ENCODE data around the gene ANK3. TPM values are rescaled to one million over a fixed set of nuclear protein-coding genes. Genes with fewer than 3 reads are reported as not detected.

The ANK3 gene
- total and polyA plus RNA-seq, 2 donors (not counting 1 experiment from before 2014, with no cell fraction given): 0.50 to 0.79 TPM

DNA sequence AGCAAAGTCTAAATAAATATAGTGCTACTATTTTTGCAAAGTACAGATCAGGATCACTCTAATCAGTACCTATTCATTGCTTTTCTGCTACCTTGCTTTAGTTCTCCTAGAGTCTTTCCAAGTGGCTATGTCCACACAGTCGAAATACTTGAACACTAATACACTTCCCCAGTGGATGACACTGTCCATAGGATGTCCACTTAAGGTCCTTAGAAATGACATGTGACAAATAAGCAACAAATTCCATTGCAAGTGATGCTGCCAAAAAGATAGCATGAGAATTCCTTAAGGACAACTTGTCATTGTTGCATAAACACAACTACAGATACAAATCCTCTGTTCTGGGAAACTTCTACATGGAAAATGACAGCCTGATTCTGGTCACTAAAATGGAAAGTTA, 93.6 kb downstream of the ANK3 start:
- H2AFZ ChIP-seq (ENCODE audit: low read length): no peak overlapping the region
- no peaks in the 10 kb centered on the region for H3K27me3 ChIP-seq (ENCODE audit: control insufficient read depth, insufficient read depth, low read length)
- no peak overlapping the region for H3K27ac ChIP-seq (ENCODE audit: insufficient read depth, low read length)
- no peaks in the 10 kb centered on the region for H3K36me3 ChIP-seq (ENCODE audit: control insufficient read depth, insufficient read depth, low read length)
- TF ChIP-seq, protein P1, sequence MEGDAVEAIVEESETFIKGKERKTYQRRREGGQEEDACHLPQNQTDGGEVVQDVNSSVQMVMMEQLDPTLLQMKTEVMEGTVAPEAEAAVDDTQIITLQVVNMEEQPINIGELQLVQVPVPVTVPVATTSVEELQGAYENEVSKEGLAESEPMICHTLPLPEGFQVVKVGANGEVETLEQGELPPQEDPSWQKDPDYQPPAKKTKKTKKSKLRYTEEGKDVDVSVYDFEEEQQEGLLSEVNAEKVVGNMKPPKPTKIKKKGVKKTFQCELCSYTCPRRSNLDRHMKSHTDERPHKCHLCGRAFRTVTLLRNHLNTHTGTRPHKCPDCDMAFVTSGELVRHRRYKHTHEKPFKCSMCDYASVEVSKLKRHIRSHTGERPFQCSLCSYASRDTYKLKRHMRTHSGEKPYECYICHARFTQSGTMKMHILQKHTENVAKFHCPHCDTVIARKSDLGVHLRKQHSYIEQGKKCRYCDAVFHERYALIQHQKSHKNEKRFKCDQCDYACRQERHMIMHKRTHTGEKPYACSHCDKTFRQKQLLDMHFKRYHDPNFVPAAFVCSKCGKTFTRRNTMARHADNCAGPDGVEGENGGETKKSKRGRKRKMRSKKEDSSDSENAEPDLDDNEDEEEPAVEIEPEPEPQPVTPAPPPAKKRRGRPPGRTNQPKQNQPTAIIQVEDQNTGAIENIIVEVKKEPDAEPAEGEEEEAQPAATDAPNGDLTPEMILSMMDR (conservative IDR thresholded peaks at IDR 0.05 in 1 of 2, IDR thresholded peaks at IDR 0.05 in 1 of 2; ENCODE audit: low read depth in 1 of 2, low read length in 2 of 2): no peak
- TF ChIP-seq EZH2 (IDR thresholded peaks at IDR 0.05; ENCODE audit: low read length, missing control alignments): no peak
- H3K4me2 ChIP-seq (ENCODE audit: extremely low read depth, insufficient read depth, low read length): no peak overlapping the region
- no peaks in the 10 kb centered on the region for H3K9me3 ChIP-seq (ENCODE audit: control insufficient read depth, insufficient read depth, low read depth, low read length)
- peaks cover 7% of the 10 kb centered on the region for H3K4me1 ChIP-seq (ENCODE audit: control insufficient read depth, extremely low read depth, insufficient read depth, low read length)
- no peak for DNase-seq (ENCODE audit: low read depth in 2 of 2)
- H3K79me2 ChIP-seq (ENCODE audit: control insufficient read depth, insufficient read depth, low read length): no peaks in the 10 kb centered on the region
- no peak overlapping the region for H3K4me3 ChIP-seq (replicated peaks in 1 of 4; ENCODE audit: control extremely low read depth in 1 of 4, insufficient read depth in 1 of 4, low read depth in 3 of 4, low read length in 4 of 4)
- H4K20me1 ChIP-seq (ENCODE audit: control insufficient read depth, extremely low read depth, insufficient read depth, low read length): no peaks in the 10 kb centered on the region
- no peak overlapping the region for H3K9ac ChIP-seq (ENCODE audit: insufficient read depth, low read length)

DNA sequence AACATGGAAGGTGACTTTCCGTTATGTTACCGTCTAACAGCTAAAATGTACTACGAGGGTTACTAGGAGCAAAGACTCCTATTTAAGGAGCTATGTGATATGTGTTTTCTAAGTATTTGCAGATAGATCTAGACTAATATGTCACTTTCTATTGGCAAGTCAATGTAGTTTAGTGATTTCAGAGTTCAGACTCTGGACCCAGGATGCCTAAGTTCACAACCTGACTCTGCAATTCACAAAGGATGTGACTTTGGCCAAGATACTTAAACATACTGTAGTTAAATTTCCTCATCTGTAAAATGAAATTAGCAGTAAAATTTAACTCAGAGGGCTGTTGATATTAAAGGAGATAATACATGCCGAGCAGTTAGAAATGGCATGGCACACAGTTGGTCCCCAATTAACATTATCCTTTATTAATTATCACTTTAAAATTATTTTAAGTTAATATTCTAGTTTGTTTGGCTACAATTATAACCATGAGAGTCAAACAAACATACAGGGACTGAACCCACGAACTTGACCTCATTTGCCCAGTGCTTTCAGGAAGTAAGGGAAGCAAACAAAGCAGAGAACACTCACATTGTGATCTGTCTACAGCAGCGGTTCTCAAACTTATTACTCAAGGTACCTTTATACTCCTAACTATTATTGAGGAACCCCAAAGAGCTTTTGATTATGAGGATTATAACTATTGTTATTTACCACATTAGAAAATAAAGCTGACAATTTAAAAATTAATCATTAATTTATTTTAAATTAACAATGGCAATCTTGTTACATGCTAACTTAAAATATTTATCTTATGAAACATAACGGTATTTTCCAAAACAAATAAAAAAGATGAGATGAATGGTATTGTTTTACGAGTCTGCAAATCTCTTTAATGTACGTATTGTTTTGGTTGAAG, 94.4 kb downstream of the ANK3 start:
- peaks cover 7% of the 10 kb centered on the region for H3K4me1 ChIP-seq (ENCODE audit: control insufficient read depth, extremely low read depth, insufficient read depth, low read length)
- H3K27ac ChIP-seq (ENCODE audit: insufficient read depth, low read length): no peak overlapping the region
- H3K79me2 ChIP-seq (ENCODE audit: control insufficient read depth, insufficient read depth, low read length): no peaks in the 10 kb centered on the region
- H3K27me3 ChIP-seq (ENCODE audit: control insufficient read depth, insufficient read depth, low read length): no peaks in the 10 kb centered on the region
- H4K20me1 ChIP-seq (ENCODE audit: control insufficient read depth, extremely low read depth, insufficient read depth, low read length): no peaks in the 10 kb centered on the region
- no peak overlapping the region for H3K4me2 ChIP-seq (ENCODE audit: extremely low read depth, insufficient read depth, low read length)
- H2AFZ ChIP-seq (ENCODE audit: low read length): no peak overlapping the region
- DNase-seq (ENCODE audit: low read depth in 2 of 2): no peak
- H3K9me3 ChIP-seq (ENCODE audit: control insufficient read depth, insufficient read depth, low read depth, low read length): no peaks in the 10 kb centered on the region
- H3K36me3 ChIP-seq (ENCODE audit: control insufficient read depth, insufficient read depth, low read length): no peaks in the 10 kb centered on the region
- no peak overlapping the region for H3K9ac ChIP-seq (ENCODE audit: insufficient read depth, low read length)
- H3K4me3 ChIP-seq (replicated peaks in 1 of 4; ENCODE audit: control extremely low read depth in 1 of 4, insufficient read depth in 1 of 4, low read depth in 3 of 4, low read length in 4 of 4): no peak overlapping the region
- no peak for TF ChIP-seq EZH2 (IDR thresholded peaks at IDR 0.05; ENCODE audit: low read length, missing control alignments)
- TF ChIP-seq, protein P1 (conservative IDR thresholded peaks at IDR 0.05 in 1 of 2, IDR thresholded peaks at IDR 0.05 in 1 of 2; ENCODE audit: low read depth in 1 of 2, low read length in 2 of 2): no peak

DNA sequence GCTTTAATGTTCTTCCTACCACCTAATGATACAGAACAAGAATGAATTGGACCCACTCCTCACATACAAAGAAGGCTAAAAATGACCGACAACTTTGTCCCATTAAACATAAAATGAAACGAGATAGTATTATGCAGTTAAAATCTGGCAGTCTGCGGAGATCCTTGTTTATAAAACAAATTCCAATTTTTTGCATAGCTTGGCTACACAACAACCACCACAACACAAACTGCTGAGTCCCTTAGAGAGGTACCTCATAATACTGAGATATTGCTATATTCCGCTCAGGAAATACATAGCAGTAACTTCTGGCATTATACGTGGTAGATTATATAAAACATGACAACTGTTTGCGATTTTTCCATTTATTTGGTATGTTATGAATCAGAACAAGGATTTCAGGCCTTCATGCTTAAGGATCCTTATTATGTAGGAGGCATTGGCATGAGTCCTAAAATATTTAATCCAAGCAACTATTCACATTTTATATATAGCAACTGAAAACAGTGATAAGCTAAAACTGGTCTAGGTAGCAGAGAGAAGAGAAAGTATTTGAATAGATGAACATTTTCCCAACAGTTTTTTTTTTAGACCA, 96.0 kb downstream of the ANK3 start:
- Histone ChIP-seq H3K9me3 (ENCODE audit: control insufficient read depth, insufficient read depth, low read depth, low read length) (no peaks in the 10 kb centered on the region), H3K4me1 (ENCODE audit: control insufficient read depth, extremely low read depth, insufficient read depth, low read length) (peaks cover 7% of the 10 kb centered on the region), H4K20me1 (ENCODE audit: control insufficient read depth, extremely low read depth, insufficient read depth, low read length) (no peaks in the 10 kb centered on the region), H3K27ac (ENCODE audit: insufficient read depth, low read length) (no peak overlapping the region), H3K4me2 (ENCODE audit: extremely low read depth, insufficient read depth, low read length) (peak overlapping the region; percentile 33), H2AFZ (ENCODE audit: low read length) (peak overlapping the region; percentile 31), H3K79me2 (ENCODE audit: control insufficient read depth, insufficient read depth, low read length) (no peaks in the 10 kb centered on the region), H3K27me3 (ENCODE audit: control insufficient read depth, insufficient read depth, low read length) (no peaks in the 10 kb centered on the region), H3K36me3 (ENCODE audit: control insufficient read depth, insufficient read depth, low read length) (no peaks in the 10 kb centered on the region), H3K4me3 (replicated peaks in 1 of 4; ENCODE audit: control extremely low read depth in 1 of 4, insufficient read depth in 1 of 4, low read depth in 3 of 4, low read length in 4 of 4) (no peak overlapping the region), H3K9ac (ENCODE audit: insufficient read depth, low read length) (no peak overlapping the region)
- no peak for TF ChIP-seq EZH2 (IDR thresholded peaks at IDR 0.05; ENCODE audit: low read length, missing control alignments)
- no peak for DNase-seq (ENCODE audit: low read depth in 2 of 2)

Measured in fibroblast of lung (primary cell).